HepG2 (cell line): ENCODE results near the gene EIF4E1B. TPM values are rescaled to one million over a fixed set of nuclear protein-coding genes. Genes with fewer than 3 reads are reported as not detected.

Source experiments
- ATF4 ChIP-seq, 2 experiments: fragments of 450-650 bp in 1 of 2; sonication (generic) in 1 of 2; formaldehyde crosslinking; IDR thresholded peaks; 2 replicates each; pipeline versions ENCODE4 v1.5.0 to v1.8.0; 2020 to 2022; ENCODE audit warnings: mild to moderate bottlenecking in 1 of 2, missing genetic modification reagents in 1 of 2
- GLI4 ChIP-seq: sonication (generic); formaldehyde crosslinking; IDR thresholded peaks from 2 replicates; pipeline ENCODE4 v1.5.1; 2020; ENCODE audit warnings: missing genetic modification reagents, mild to moderate bottlenecking, moderate library complexity, borderline replicate concordance
- JARID2 ChIP-seq: sonication (generic); formaldehyde crosslinking; IDR thresholded peaks from 2 replicates; pipeline ENCODE4 v1.8.1; 2023; ENCODE audit warnings: missing genetic modification reagents, inconsistent platforms; ENCODE audit not compliant: insufficient replicate concordance
- KAT2B ChIP-seq: fragments of 150-350 bp; IDR thresholded peaks from 2 replicates; pipeline ENCODE4 v1.6.1; 2014; ENCODE audit warnings: low read depth, low read length, borderline replicate concordance
- NFATC3 ChIP-seq: sonication (generic); formaldehyde crosslinking; IDR thresholded peaks from 2 replicates; pipeline ENCODE4 v1.5.1; 2020; ENCODE audit warnings: mild to moderate bottlenecking, missing genetic modification reagents
- NKX3-1 ChIP-seq: sonication (generic); formaldehyde crosslinking; IDR thresholded peaks from 2 replicates; pipeline ENCODE4 v1.5.0; 2020; ENCODE audit warnings: missing genetic modification reagents
- PBX3 ChIP-seq: sonication (generic); formaldehyde crosslinking; IDR thresholded peaks from 2 replicates; pipeline ENCODE4 v1.8.1; 2023; ENCODE audit warnings: missing genetic modification reagents, inconsistent platforms, borderline replicate concordance
- RBM39 ChIP-seq: fragments of 200-400 bp; formaldehyde crosslinking; IDR thresholded peaks from one replicate; pipeline ENCODE4 v1.6.1; 2018; ENCODE audit warnings: antibody characterized with exemption, mild to moderate bottlenecking, low read depth, low read length; ENCODE audit not compliant: poor library complexity, severe bottlenecking
- SALL2 ChIP-seq: sonication (generic); formaldehyde crosslinking; IDR thresholded peaks from 2 replicates; pipeline ENCODE4 v1.8.1; 2023; ENCODE audit warnings: mild to moderate bottlenecking, missing genetic modification reagents, inconsistent platforms
- SUZ12 ChIP-seq: fragments of 150-350 bp; IDR thresholded peaks from 2 replicates; pipeline ENCODE4 v1.6.1; 2014; ENCODE audit warnings: low read depth, low read length
- ZBTB43 ChIP-seq: sonication (generic); formaldehyde crosslinking; conservative IDR thresholded peaks from 2 replicates; pipeline ENCODE4 v1.4.0; 2020; ENCODE audit warnings: missing genetic modification reagents
- ZFP62 ChIP-seq: sonication (generic); formaldehyde crosslinking; IDR thresholded peaks from 2 replicates; pipeline ENCODE4 v1.4.0; 2020; ENCODE audit warnings: missing genetic modification reagents
- ZNF17 ChIP-seq: sonication (generic); formaldehyde crosslinking; IDR thresholded peaks from 2 replicates; pipeline ENCODE4 v1.5.0; 2020; ENCODE audit warnings: mild to moderate bottlenecking, missing genetic modification reagents
- ZNF256 ChIP-seq: sonication (generic); formaldehyde crosslinking; conservative IDR thresholded peaks from 2 replicates; pipeline ENCODE4 v1.4.0; 2020; ENCODE audit warnings: missing genetic modification reagents
- ZNF329 ChIP-seq: sonication (generic); formaldehyde crosslinking; IDR thresholded peaks from 2 replicates; pipeline ENCODE4 v1.9.0; 2021; ENCODE audit warnings: low read depth, mild to moderate bottlenecking, missing genetic modification reagents
- ZNF34 ChIP-seq: sonication (generic); formaldehyde crosslinking; IDR thresholded peaks from 2 replicates; pipeline ENCODE4 v1.4.0; 2020; ENCODE audit warnings: mild to moderate bottlenecking, missing genetic modification reagents, borderline replicate concordance
- ZNF430 ChIP-seq: sonication (generic); formaldehyde crosslinking; IDR thresholded peaks from 2 replicates; pipeline ENCODE4 v1.9.0; 2021; ENCODE audit warnings: mild to moderate bottlenecking, missing genetic modification reagents
- ZNF609 ChIP-seq: sonication (generic); formaldehyde crosslinking; IDR thresholded peaks from 2 replicates; pipeline ENCODE4 v1.4.0; 2020; ENCODE audit warnings: mild to moderate bottlenecking, missing genetic modification reagents, borderline replicate concordance
- ZNF616 ChIP-seq: sonication (generic); formaldehyde crosslinking; IDR thresholded peaks from 2 replicates; pipeline ENCODE4 v1.5.0; 2020; ENCODE audit warnings: low read depth, mild to moderate bottlenecking, missing genetic modification reagents
- ZNF678 ChIP-seq: sonication (generic); formaldehyde crosslinking; IDR thresholded peaks from 2 replicates; pipeline ENCODE4 v1.4.0; 2020; ENCODE audit warnings: mild to moderate bottlenecking, missing genetic modification reagents
- polyA plus RNA-seq, 8 experiments: library from polyadenylated mRNA; depleted of rRNA in 3 of 8; stranded (reverse) in 7 of 8; unstranded in 1 of 8; fragments of >200 nt; fragmentation: Illumina TruSeq in 4 of 8; extraction: Trizol in 4 of 8; gene quantifications; 2 replicates each; pipeline versions ENCODE4 v1.2.1 to v1.2.3, GENCODE V29; 2011 to 2016; ENCODE audit warnings: low read depth in 4 of 8, missing spikeins in 1 of 8, mixed read lengths in 1 of 8; ENCODE audit not compliant: insufficient read depth in 1 of 8
- total RNA-seq, 5 experiments: library from RNA; depleted of rRNA; stranded (reverse); fragments of >200 nt; fragmentation: Illumina TruSeq; extraction: Trizol; gene quantifications; 2 replicates each; pipeline ENCODE4 v1.2.3, GENCODE V29; 2016; ENCODE audit warnings: low read depth in 1 of 5

Gene EIF4E1B
- total and polyA plus RNA-seq, 2 of the 13 experiments (the other 11 are each of a cell fraction or from before 2014, with no cell fraction given) = not detected

- TF ChIP-seq ATF4 (CRISPR knock-in tag; IDR thresholded peaks at IDR 0.05) (no peak), ZNF34 (CRISPR knock-in tag) (no peak), SALL2 (CRISPR knock-in tag) (no peak; the same call in 1 of the 2 replicates), ZFP62 (CRISPR knock-in tag) (no peak), GLI4 (CRISPR knock-in tag) (no peak), RBM39 (peak; percentile 71), ZBTB43 (CRISPR knock-in tag) (no peak), ZNF616 (CRISPR knock-in tag) (no peak), JARID2 (CRISPR knock-in tag) (no peak), ZNF17 (CRISPR knock-in tag) (no peak), ZNF430 (CRISPR knock-in tag) (no peak), NFATC3 (CRISPR knock-in tag) (0 out of 2 replicates have a peak, but pooled peaks have one; percentile 39), NKX3-1 (CRISPR knock-in tag) (no peak), PBX3 (CRISPR knock-in tag) (no peak), KAT2B (no peak), ZNF678 (CRISPR knock-in tag) (no peak), SUZ12 (no peak), ZNF256 (CRISPR knock-in tag) (no peak), ZNF329 (CRISPR knock-in tag) (no peak), ZNF609 (CRISPR knock-in tag) (no peak)
These were observed 16.8 kb downstream of the EIF4E1B start, which contains the start of gene TSPAN17 (continued) for GRCh38 chr5:176647030-176647842.
